Neural progenitor cell (in vitro differentiated cells): Measurements from ENCODE around the gene LCT.

ENCODE experiments used
- EZH2 ChIP-seq: fragments of 200-600 bp; sonication (generic); IDR thresholded peaks from 2 replicates; pipeline ENCODE4 v1.6.1; 2017; ENCODE audit warnings: antibody characterized with exemption, mild to moderate bottlenecking, moderate library complexity
- EZH2phosphoT487 ChIP-seq: fragments of 200-600 bp; sonication (generic); IDR thresholded peaks from 2 replicates; pipeline ENCODE4 v1.6.1; 2017; ENCODE audit warnings: antibody characterized with exemption
- TF ChIP-seq, protein P1 (sequence below): fragments of 200-600 bp; sonication (generic); IDR thresholded peaks from 2 replicates; pipeline ENCODE4 v1.5.1; 2017; ENCODE audit warnings: antibody characterized with exemption, mild to moderate bottlenecking

- no peak for TF ChIP-seq EZH2
- TF ChIP-seq, protein P1, sequence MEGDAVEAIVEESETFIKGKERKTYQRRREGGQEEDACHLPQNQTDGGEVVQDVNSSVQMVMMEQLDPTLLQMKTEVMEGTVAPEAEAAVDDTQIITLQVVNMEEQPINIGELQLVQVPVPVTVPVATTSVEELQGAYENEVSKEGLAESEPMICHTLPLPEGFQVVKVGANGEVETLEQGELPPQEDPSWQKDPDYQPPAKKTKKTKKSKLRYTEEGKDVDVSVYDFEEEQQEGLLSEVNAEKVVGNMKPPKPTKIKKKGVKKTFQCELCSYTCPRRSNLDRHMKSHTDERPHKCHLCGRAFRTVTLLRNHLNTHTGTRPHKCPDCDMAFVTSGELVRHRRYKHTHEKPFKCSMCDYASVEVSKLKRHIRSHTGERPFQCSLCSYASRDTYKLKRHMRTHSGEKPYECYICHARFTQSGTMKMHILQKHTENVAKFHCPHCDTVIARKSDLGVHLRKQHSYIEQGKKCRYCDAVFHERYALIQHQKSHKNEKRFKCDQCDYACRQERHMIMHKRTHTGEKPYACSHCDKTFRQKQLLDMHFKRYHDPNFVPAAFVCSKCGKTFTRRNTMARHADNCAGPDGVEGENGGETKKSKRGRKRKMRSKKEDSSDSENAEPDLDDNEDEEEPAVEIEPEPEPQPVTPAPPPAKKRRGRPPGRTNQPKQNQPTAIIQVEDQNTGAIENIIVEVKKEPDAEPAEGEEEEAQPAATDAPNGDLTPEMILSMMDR, result no peak
- no peak for TF ChIP-seq EZH2phosphoT487
Observed at GRCh38 chr2:135773319-135773718, 63.7 kb downstream of the LCT start.
